GM20431 (cell line): ENCODE results near the gene TTLL5.
"Not testable (repeated sequence)": the region's sequence is repeated elsewhere in the genome, so short reads cannot be mapped to it uniquely, and the experiment has no call there.

Experiments
- in situ Hi-C: fragments of 300-500 bp; cut with MseI, MboI; formaldehyde crosslinking; loops from one replicate; pipeline ENCODE4 v1.15.0; 2020; ENCODE audit warnings: low sequenced_read_pairs; ENCODE audit not compliant: unreplicated experiment

The TTLL5 gene

GRCh38 chr14:75885829-75886228, 224.8 kb downstream of the TTLL5 start:
- in situ Hi-C loops = no loop called here

- in situ Hi-C loops = no loop called here
These were observed 225.7 kb downstream of the TTLL5 start for GRCh38 chr14:75886636-75887348.

- in situ Hi-C loops = no loop called here
These were observed 227.9 kb downstream of the TTLL5 start for GRCh38 chr14:75888945-75889344.

- in situ Hi-C loops = no loop called here
These were observed 235.3 kb downstream of the TTLL5 start for GRCh38 chr14:75896341-75896740.

GRCh38 chr14:75904311-75904710, 243.3 kb downstream of the TTLL5 start:
- in situ Hi-C loops = loop anchor here (10.0 kb wide), 1 partner anchor 70 kb away; no protein-coding TSS in a partner anchor

GRCh38 chr14:75905147-75905904, 244.3 kb downstream of the TTLL5 start:
- in situ Hi-C loops = loop anchor here (10.0 kb wide), 1 partner anchor 69 kb away; no protein-coding TSS in a partner anchor

- in situ Hi-C loops = loop anchor here (10.0 kb wide), 1 partner anchor 69 kb away; no protein-coding TSS in a partner anchor
These were observed 245.2 kb downstream of the TTLL5 start for GRCh38 chr14:75906228-75906627.

GRCh38 chr14:75906680-75907280, 245.7 kb downstream of the TTLL5 start:
- in situ Hi-C loops = loop anchor here (10.0 kb wide), 1 partner anchor 68 kb away; no protein-coding TSS in a partner anchor

- in situ Hi-C loops = loop anchor here (10.0 kb wide), 1 partner anchor 67 kb away; no protein-coding TSS in a partner anchor
These were observed 246.8 kb downstream of the TTLL5 start for GRCh38 chr14:75907756-75908359.

- in situ Hi-C loops = loop anchor here (10.0 kb wide), 1 partner anchor 65 kb away; no protein-coding TSS in a partner anchor
These were observed 248.6 kb downstream of the TTLL5 start for GRCh38 chr14:75909630-75910029.

- in situ Hi-C loops = no loop called here
These were observed 249.0 kb downstream of the TTLL5 start for GRCh38 chr14:75910048-75910447.

- in situ Hi-C loops = no loop called here
These were observed 250.8 kb downstream of the TTLL5 start for GRCh38 chr14:75911883-75912282.

GRCh38 chr14:75913183-75913582, 252.1 kb downstream of the TTLL5 start:
- in situ Hi-C loops = no loop called here

GRCh38 chr14:75915045-75915444, 254.0 kb downstream of the TTLL5 start:
- in situ Hi-C loops = no loop called here

- in situ Hi-C loops = no loop called here
These were observed 256.4 kb downstream of the TTLL5 start for GRCh38 chr14:75917322-75917945.

GRCh38 chr14:75917946-75918335, 256.9 kb downstream of the TTLL5 start:
- in situ Hi-C loops = no loop called here

GRCh38 chr14:75920421-75920820, 259.4 kb downstream of the TTLL5 start:
- in situ Hi-C loops = not testable (repeated sequence)

- in situ Hi-C loops = not testable (repeated sequence)
These were observed 264.2 kb downstream of the TTLL5 start for GRCh38 chr14:75925141-75925840.

- in situ Hi-C loops = no loop called here
These were observed 265.5 kb downstream of the TTLL5 start for GRCh38 chr14:75926431-75927115.
